Gastroesophageal sphincter (tissue), 3 donors: Measurements from ENCODE around the gene LAMA2.

Source experiments
- CTCF ChIP-seq, 4 experiments: fragments of 200-600 bp in 2 of 4; fragments of 450-650 bp in 2 of 4; sonication (generic) in 1 of 4; IDR thresholded peaks; one replicate each; pipeline ENCODE4 v1.5.1; 2017 to 2019; ENCODE audit warnings: antibody characterized with exemption in 4 of 4, mild to moderate bottlenecking in 2 of 4, moderate library complexity in 2 of 4
- EP300 ChIP-seq: sonication (generic); formaldehyde crosslinking; IDR thresholded peaks from one replicate; pipeline ENCODE4 v1.6.1; 2017; ENCODE audit warnings: antibody characterized with exemption, mild to moderate bottlenecking
- POLR2A ChIP-seq, 2 donors: fragments of 450-650 bp; IDR thresholded peaks; one replicate each; pipeline ENCODE4 v1.6.1; 2017; ENCODE audit warnings: antibody characterized with exemption in 2 of 2, mild to moderate bottlenecking in 2 of 2, moderate library complexity in 1 of 2

GRCh38 chr6:129248946-129249345 is 366.0 kb downstream of the LAMA2 start:
- TF ChIP-seq CTCF (IDR thresholded peaks at IDR 0.05) (no peak), POLR2A (IDR thresholded peaks at IDR 0.05) (no peak), EP300 (no peak)
